ENCODE results near the gene TM9SF2. TPM values are rescaled to one million over a fixed set of nuclear protein-coding genes. Genes with fewer than 3 reads are reported as not detected.

TM9SF2 gene
- polyA plus RNA-seq, 1 donor: 71.0 TPM

GRCh38 chr13:99577934-99578917 is 77.0 kb downstream of the TM9SF2 start:
- no peak for DNase-seq (ENCODE audit: low read depth)

- DNase-seq (ENCODE audit: low read depth): no peak
Measured at GRCh38 chr13:99580500-99581268, 79.4 kb downstream of the TM9SF2 start.

- no peak for DNase-seq (ENCODE audit: low read depth)
Measured at GRCh38 chr13:99582511-99582910, 81.2 kb downstream of the TM9SF2 start.

GRCh38 chr13:99585609-99586008 is 84.3 kb downstream of the TM9SF2 start:
- no peak for DNase-seq (ENCODE audit: low read depth)

GRCh38 chr13:99587021-99587420 is 85.7 kb downstream of the TM9SF2 start:
- no peak for DNase-seq (ENCODE audit: low read depth)

GRCh38 chr13:99587893-99588606 is 86.8 kb downstream of the TM9SF2 start:
- DNase-seq (ENCODE audit: low read depth): no peak

- no peak for DNase-seq (ENCODE audit: low read depth)
Measured at GRCh38 chr13:99589575-99589974, 88.3 kb downstream of the TM9SF2 start.

GRCh38 chr13:99590519-99591011 is 89.3 kb downstream of the TM9SF2 start:
- DNase-seq (ENCODE audit: low read depth): no peak

- no peak for DNase-seq (ENCODE audit: low read depth)
Measured at GRCh38 chr13:99596180-99596579, 94.9 kb downstream of the TM9SF2 start.

- no peak for DNase-seq (ENCODE audit: low read depth)
Measured at GRCh38 chr13:99600318-99600717, 99.0 kb downstream of the TM9SF2 start.

GRCh38 chr13:99601535-99601934 is 100.3 kb downstream of the TM9SF2 start:
- DNase-seq (ENCODE audit: low read depth): no peak

GRCh38 chr13:99604636-99605035 is 103.4 kb downstream of the TM9SF2 start:
- no peak for DNase-seq (ENCODE audit: low read depth)

GRCh38 chr13:99605420-99606323 is 104.4 kb downstream of the TM9SF2 start:
- no peak for DNase-seq (ENCODE audit: low read depth)

- DNase-seq (ENCODE audit: low read depth): peak; percentile 31
Measured at GRCh38 chr13:99606324-99607066, 105.2 kb downstream of the TM9SF2 start, which contains the start of gene CLYBL. Gene CLYBL, plus strand, starts transcription at chr13:99606690.

GRCh38 chr13:99608345-99608744 is 107.1 kb downstream of the TM9SF2 start:
- no peak for DNase-seq (ENCODE audit: low read depth)

GRCh38 chr13:99610702-99611289 is 109.5 kb downstream of the TM9SF2 start:
- DNase-seq (ENCODE audit: low read depth): no peak

Data from forelimb muscle (tissue), 1 donor.